Measurements from ENCODE around the gene MKNK1. TPM values are rescaled to one million over a fixed set of nuclear protein-coding genes. Genes with fewer than 3 reads are reported as not detected.

MKNK1 gene
- total RNA-seq, 2 experiments from 2014 or later = 27.1 to 29.6 TPM

GRCh38 chr1:46532498-46533178, 71.4 kb downstream of the MKNK1 start:
- Histone ChIP-seq H3K4me1 (ENCODE audit: insufficient read depth, low read length) (peaks cover 12% of the 10 kb centered on the region), H3K9me3 (ENCODE audit: control insufficient read depth in 1 of 2, insufficient read depth in 1 of 2, low read length in 2 of 2) (no peaks in the 10 kb centered on the region), H3K27ac (ENCODE audit: low read depth in 1 of 2, low read length in 2 of 2) (no peak overlapping the region), H3K27me3 (ENCODE audit: control insufficient read depth in 1 of 2, insufficient read depth in 2 of 2, low read length in 2 of 2) (peaks cover 6 to 10% of the 10 kb centered on the region in 2 experiments), H3K4me3 (ENCODE audit: low read length) (no peak overlapping the region), H3K36me3 (ENCODE audit: insufficient read depth, low read length) (no peaks in the 10 kb centered on the region)
- Mint-ChIP-seq H3K27me3 (peaks cover 33% of the 10 kb centered on the region), H3K4me1 (ENCODE audit: low read depth) (peaks cover 5% of the 10 kb centered on the region), H3K36me3 (ENCODE audit: low read depth) (no peaks in the 10 kb centered on the region), H3K4me3 (peak overlapping the region; percentile 48), H3K9me3 (no peaks in the 10 kb centered on the region), H3K27ac (no peak overlapping the region)
- CTCF ChIA-PET = interaction anchor here (0.5 to 1.5 kb wide), 4 partner anchors 30 to 86 kb away, joined by 3 to 6 read pairs (median 4); partner anchors contain the start of gene MKNK1
- TF ChIP-seq CTCF (IDR thresholded peaks at IDR 0.05) = peak; percentile 60
- intact Hi-C loops (cut with DNase I, micrococcal nuclease) = loop anchor here (1.0 to 10.0 kb wide), 2 partner anchors 72 to 193 kb away; partner anchors contain the start of gene MKNK1 (in 1 of the 2)
- POLR2A ChIA-PET = interaction anchor here (1.1 to 1.5 kb wide), 3 partner anchors 72 to 193 kb away, joined by 3 to 5 read pairs (median 4); partner anchors contain the start of genes MKNK1 and MOB3C
- peak; percentile 26 to 82 (median 68) for DNase-seq
- peak; percentile 78 for ATAC-seq (ENCODE audit: poor library complexity)

- ChIA-PET POLR2A (no interaction called here), CTCF (interaction anchor here (1.2 to 1.5 kb wide), 2 partner anchors 72 to 85 kb away, joined by 4 to 6 read pairs; partner anchors contain the start of gene MKNK1)
- Histone ChIP-seq H3K4me1 (ENCODE audit: insufficient read depth, low read length) (peaks cover 12% of the 10 kb centered on the region), H3K9me3 (ENCODE audit: control insufficient read depth in 1 of 2, insufficient read depth in 1 of 2, low read length in 2 of 2) (no peaks in the 10 kb centered on the region), H3K27me3 (ENCODE audit: control insufficient read depth in 1 of 2, insufficient read depth in 2 of 2, low read length in 2 of 2) (peaks cover 6 to 10% of the 10 kb centered on the region in 2 experiments), H3K4me3 (ENCODE audit: low read length) (no peak overlapping the region), H3K27ac (ENCODE audit: low read depth in 1 of 2, low read length in 2 of 2) (no peak overlapping the region), H3K36me3 (ENCODE audit: insufficient read depth, low read length) (no peaks in the 10 kb centered on the region)
- Mint-ChIP-seq H3K27ac (no peak overlapping the region), H3K36me3 (ENCODE audit: low read depth) (no peaks in the 10 kb centered on the region), H3K4me3 (peak overlapping the region; percentile 48), H3K9me3 (no peaks in the 10 kb centered on the region), H3K4me1 (ENCODE audit: low read depth) (peaks cover 5% of the 10 kb centered on the region), H3K27me3 (peaks cover 34% of the 10 kb centered on the region)
- ATAC-seq (ENCODE audit: poor library complexity) = no peak
- no peak for DNase-seq
- intact Hi-C loops (cut with DNase I, micrococcal nuclease) = loop anchor here (1.0 to 10.0 kb wide), 2 partner anchors 73 to 193 kb away; partner anchors contain the start of gene MKNK1 (in 1 of the 2)
- TF ChIP-seq CTCF (IDR thresholded peaks at IDR 0.05) = no peak
Observed at GRCh38 chr1:46532095-46532494, 72.0 kb downstream of the MKNK1 start.

GRCh38 chr1:46530791-46531409, 73.2 kb downstream of the MKNK1 start:
- H3K4me3 Mint-ChIP-seq = peak overlapping the region; percentile 42
- ChIA-PET POLR2A (interaction anchor here (0.7 kb wide), 1 partner anchor 73 kb away, joined by 3 read pairs; the partner anchor contains the start of gene MKNK1), CTCF (no interaction called here)
- no peaks in the 10 kb centered on the region for H3K36me3 Mint-ChIP-seq (ENCODE audit: low read depth)
- H3K27ac Mint-ChIP-seq = no peak overlapping the region
- DNase-seq (no peak), ATAC-seq (ENCODE audit: poor library complexity) (no peak)
- peaks cover 12% of the 10 kb centered on the region for H3K4me1 ChIP-seq (ENCODE audit: insufficient read depth, low read length)
- peaks cover 6 to 11% of the 10 kb centered on the region in 2 experiments for H3K27me3 ChIP-seq (ENCODE audit: control insufficient read depth in 1 of 2, insufficient read depth in 2 of 2, low read length in 2 of 2)
- peaks cover 5% of the 10 kb centered on the region for H3K4me1 Mint-ChIP-seq (ENCODE audit: low read depth)
- TF ChIP-seq CTCF (IDR thresholded peaks at IDR 0.05) = no peak
- no peak overlapping the region for H3K4me3 ChIP-seq (ENCODE audit: low read length)
- H3K27me3 Mint-ChIP-seq = peaks cover 37% of the 10 kb centered on the region
- no peaks in the 10 kb centered on the region for H3K9me3 Mint-ChIP-seq
- intact Hi-C loops (cut with DNase I, micrococcal nuclease) = loop anchor here in 1 of 2 experiments (10.0 kb wide), 1 partner anchor 74 kb away; the partner anchor contains the start of gene MKNK1
- H3K27ac ChIP-seq (ENCODE audit: low read depth in 1 of 2, low read length in 2 of 2) = no peak overlapping the region
- H3K9me3 ChIP-seq (ENCODE audit: control insufficient read depth in 1 of 2, insufficient read depth in 1 of 2, low read length in 2 of 2) = no peaks in the 10 kb centered on the region
- no peaks in the 10 kb centered on the region for H3K36me3 ChIP-seq (ENCODE audit: insufficient read depth, low read length)

All from CD4-positive, alpha-beta T cell (primary cell).